Neural crest cell (in vitro differentiated cells): Measurements from ENCODE around the gene TMEM8B. TPM values are rescaled to one million over a fixed set of nuclear protein-coding genes. Genes with fewer than 3 reads are reported as not detected.

Experiments
- DNase-seq: peaks from one replicate; pipeline ENCODE4 v3.0.0; 2021; ENCODE audit warnings: low read depth, mixed read lengths, low spot score
- H3K27ac Mint-ChIP-seq: one replicate; pipeline ENCODE4 v1.8.0; 2021; ENCODE audit warnings: mild to moderate bottlenecking, mixed read lengths; ENCODE audit not compliant: unreplicated experiment
- H3K27me3 Mint-ChIP-seq: 2 replicates; pipeline ENCODE4 v1.8.0; 2021; ENCODE audit warnings: low read depth, mild to moderate bottlenecking, mixed read lengths
- H3K36me3 Mint-ChIP-seq: 2 replicates; pipeline ENCODE4 v1.8.0; 2021; ENCODE audit warnings: low read depth, mild to moderate bottlenecking, mixed read lengths
- H3K4me1 Mint-ChIP-seq: 2 replicates; pipeline ENCODE4 v1.8.0; 2021; ENCODE audit warnings: mixed read lengths
- H3K4me3 Mint-ChIP-seq: one replicate; pipeline ENCODE4 v1.8.0; 2021; ENCODE audit warnings: mild to moderate bottlenecking, mixed read lengths
- H3K9me3 Mint-ChIP-seq: 2 replicates; pipeline ENCODE4 v1.8.0; 2021; ENCODE audit warnings: mixed read lengths
- CTCF ChIP-seq: fragments of 200-600 bp; sonication (generic); conservative IDR thresholded peaks from 2 replicates; pipeline ENCODE4 v1.5.0; 2021; ENCODE audit warnings: antibody characterized with exemption, mild to moderate bottlenecking
- total RNA-seq: library from RNA; stranded (reverse); gene quantifications from 2 replicates; pipeline ENCODE4 v1.2.1, GENCODE V29; 2021

Gene TMEM8B
- total RNA-seq, 1 donor from 2014 or later = 23.9 TPM

GRCh38 chr9:35829764-35830096 lies 702 bp downstream of the TMEM8B start:
- Mint-ChIP-seq H3K9me3 (no peaks in the 10 kb centered on the region), H3K4me3 (peak overlapping the region; percentile 89), H3K27ac (peak overlapping the region; percentile 89), H3K27me3 (no peaks in the 10 kb centered on the region), H3K4me1 (peaks cover 54% of the 10 kb centered on the region), H3K36me3 (no peaks in the 10 kb centered on the region)
- DNase-seq = no peak
- TF ChIP-seq CTCF = no peak

GRCh38 chr9:35831040-35831439 lies 2.0 kb downstream of the TMEM8B start:
- peaks cover 4% of the 10 kb centered on the region for H3K36me3 Mint-ChIP-seq
- no peaks in the 10 kb centered on the region for H3K9me3 Mint-ChIP-seq
- no peak for DNase-seq
- peaks cover 63% of the 10 kb centered on the region for H3K4me1 Mint-ChIP-seq
- no peak overlapping the region for H3K27ac Mint-ChIP-seq
- no peak for TF ChIP-seq CTCF
- H3K4me3 Mint-ChIP-seq = peak overlapping the region; percentile 65
- H3K27me3 Mint-ChIP-seq = no peaks in the 10 kb centered on the region

- no peak overlapping the region for H3K27ac Mint-ChIP-seq
- TF ChIP-seq CTCF = no peak
Measured at GRCh38 chr9:35832814-35833213, 3.8 kb downstream of the TMEM8B start.

GRCh38 chr9:35834260-35835215 lies 5.5 kb downstream of the TMEM8B start:
- no peak for TF ChIP-seq CTCF
- no peak for DNase-seq
- Mint-ChIP-seq H3K36me3 (peaks cover 4% of the 10 kb centered on the region), H3K4me1 (peaks cover 49% of the 10 kb centered on the region), H3K4me3 (no peak overlapping the region), H3K9me3 (no peaks in the 10 kb centered on the region), H3K27me3 (no peaks in the 10 kb centered on the region), H3K27ac (no peak overlapping the region)

More at GRCh38 chr9:35832814-35833213, 3.8 kb downstream of the TMEM8B start:
- H3K4me3 Mint-ChIP-seq = peak overlapping the region; percentile 64
- peaks cover 4% of the 10 kb centered on the region for H3K36me3 Mint-ChIP-seq
- no peak for DNase-seq
- H3K4me1 Mint-ChIP-seq = peaks cover 60% of the 10 kb centered on the region
- no peaks in the 10 kb centered on the region for H3K27me3 Mint-ChIP-seq
- H3K9me3 Mint-ChIP-seq = no peaks in the 10 kb centered on the region

GRCh38 chr9:35835216-35835632 lies 6.2 kb downstream of the TMEM8B start:
- no peak overlapping the region for H3K27ac Mint-ChIP-seq
- H3K4me1 Mint-ChIP-seq = peaks cover 42% of the 10 kb centered on the region
- H3K36me3 Mint-ChIP-seq = peaks cover 4% of the 10 kb centered on the region
- no peaks in the 10 kb centered on the region for H3K9me3 Mint-ChIP-seq
- TF ChIP-seq CTCF = peak; percentile 42
- DNase-seq = no peak
- H3K4me3 Mint-ChIP-seq = no peak overlapping the region
- no peaks in the 10 kb centered on the region for H3K27me3 Mint-ChIP-seq
